H1 (cell line): ENCODE results near the gene SV2C. TPM values are rescaled to one million over a fixed set of nuclear protein-coding genes. Genes with fewer than 3 reads are reported as not detected.

Experiments
- CTCF ChIA-PET: fragments of 300-600 bp; sonication (Branson Sonifier 250); formaldehyde crosslinking; loops from one replicate; lab custom pipeline; 2021; ENCODE audit not compliant: partially characterized antibody; lab: Charles Lee
- POLR2A ChIA-PET: fragments of 300-600 bp; sonication (Branson Sonifier 250); formaldehyde crosslinking; loops from one replicate; lab custom pipeline; 2021; ENCODE audit warnings: inconsistent platforms; ENCODE audit not compliant: partially characterized antibody; lab: Charles Lee
- DNase-seq, 2 experiments: peaks; one replicate each; pipeline versions ENCODE4 v3.0.0 to v3.0.0-alpha.2; 2010 to 2022; ENCODE audit warnings: low spot score in 2 of 2, low read depth in 1 of 2, mixed read lengths in 1 of 2
- FAIRE-seq: peaks from 2 replicates; lab custom pipeline; 2011; peaks lifted over from hg19 to GRCh38; lab: Jason Lieb, UNC
- H2AFZ ChIP-seq: 2 replicates; pipeline ENCODE4 v1.8.1; 2012; ENCODE audit warnings: low read length, inconsistent platforms
- H2AK5ac ChIP-seq: 2 replicates; pipeline ENCODE4 v1.6.1; 2013; ENCODE audit warnings: low read depth, low read length
- H2BK120ac ChIP-seq: replicated peaks from 2 replicates; pipeline ENCODE3; 2013; ENCODE audit warnings: low read depth, low read length, inconsistent platforms
- H2BK12ac ChIP-seq: 2 replicates; pipeline ENCODE4 v1.6.1; 2013; ENCODE audit warnings: low read depth, low read length
- H2BK15ac ChIP-seq: 2 replicates; pipeline ENCODE4 v1.6.1; 2013; ENCODE audit warnings: low read length
- H2BK20ac ChIP-seq: 2 replicates; pipeline ENCODE4 v1.6.1; 2013; ENCODE audit warnings: low read length
- H2BK5ac ChIP-seq: 2 replicates; pipeline ENCODE4 v1.6.1; 2013; ENCODE audit warnings: low read depth, low read length
- H3K14ac ChIP-seq: 2 replicates; pipeline ENCODE4 v1.6.1; 2013; ENCODE audit warnings: inconsistent platforms; ENCODE audit not compliant: insufficient read length
- H3K18ac ChIP-seq: 2 replicates; pipeline ENCODE4 v1.6.1; 2013; ENCODE audit warnings: low read length; ENCODE audit errors: extremely low read depth
- H3K23ac ChIP-seq: 2 replicates; pipeline ENCODE4 v1.6.1; 2013; ENCODE audit warnings: inconsistent platforms; ENCODE audit not compliant: insufficient read length
- H3K23me2 ChIP-seq: 2 replicates; pipeline ENCODE4 v1.6.1; 2013; ENCODE audit warnings: low read depth, low read length
- H3K27ac ChIP-seq: 2 replicates; pipeline ENCODE4 v1.6.1; 2011; ENCODE audit warnings: low read depth, low read length, inconsistent platforms
- H3K27me3 ChIP-seq, 4 experiments: replicated peaks in 1 of 4; 1 replicate in 1 of 4; 2 replicates in 3 of 4; pipeline versions ENCODE4 v1.6.1 to v1.8.1; 2011 to 2013; ENCODE audit warnings: low read length in 3 of 4, mild to moderate bottlenecking in 3 of 4, inconsistent platforms in 2 of 4, mixed read lengths in 2 of 4, moderate library complexity in 1 of 4; ENCODE audit not compliant: control insufficient read depth in 3 of 4, insufficient read depth in 3 of 4; ENCODE audit errors: extremely low read depth in 1 of 4
- H3K36me3 ChIP-seq, 4 experiments: 2 replicates each; pipeline versions ENCODE4 v1.6.1 to v1.8.1; 2011 to 2013; ENCODE audit warnings: mild to moderate bottlenecking in 4 of 4, low read length in 3 of 4, moderate library complexity in 2 of 4, control low read depth in 1 of 4, inconsistent platforms in 1 of 4; ENCODE audit not compliant: insufficient read depth in 4 of 4, control insufficient read depth in 2 of 4
- H3K4ac ChIP-seq: replicated peaks from 2 replicates; pipeline ENCODE3; 2013; ENCODE audit warnings: low read length, low read depth, mixed read lengths, inconsistent platforms; ENCODE audit not compliant: insufficient read length
- H3K4me1 ChIP-seq, 4 experiments: replicated peaks in 1 of 4; 1 replicate in 1 of 4; 2 replicates in 3 of 4; pipeline versions ENCODE4 v1.6.1 to v1.8.1; 2011 to 2013; ENCODE audit warnings: low read length in 3 of 4, inconsistent platforms in 2 of 4, mixed read lengths in 1 of 4; ENCODE audit not compliant: insufficient read depth in 4 of 4, control insufficient read depth in 3 of 4
- H3K4me2 ChIP-seq, 2 experiments: 2 replicates each; pipeline versions ENCODE4 v1.6.1 to v1.8.1; 2011 to 2013; ENCODE audit warnings: low read depth in 2 of 2, low read length in 2 of 2, control low read depth in 1 of 2, inconsistent platforms in 1 of 2, mild to moderate bottlenecking in 1 of 2; ENCODE audit not compliant: insufficient read depth in 1 of 2
- H3K4me3 ChIP-seq, 4 experiments: fragments of 200-600, 300-600 bp in 1 of 4; sonication (generic), shearing (Covaris generic), sonication (Bioruptor Twin) in 1 of 4; 2 replicates each; pipeline versions ENCODE4 v1.5.1 to v1.8.1; 2011 to 2016; ENCODE audit warnings: low read length in 4 of 4, low read depth in 3 of 4, control low read depth in 2 of 4, inconsistent platforms in 2 of 4, mild to moderate bottlenecking in 2 of 4, mixed read lengths in 1 of 4, moderate library complexity in 1 of 4; ENCODE audit not compliant: insufficient read depth in 2 of 4; ENCODE audit errors: extremely low read depth in 1 of 4
- H3K56ac ChIP-seq: replicated peaks from 2 replicates; pipeline ENCODE3; 2013; ENCODE audit warnings: low read depth, mild to moderate bottlenecking, mixed read lengths, low read length, inconsistent platforms; ENCODE audit not compliant: insufficient read length
- H3K79me1 ChIP-seq: 2 replicates; pipeline ENCODE4 v1.6.1; 2013; ENCODE audit warnings: low read depth, low read length, control low read depth
- H3K79me2 ChIP-seq, 2 experiments: 2 replicates each; pipeline versions ENCODE4 v1.6.1 to v1.8.1; 2012 to 2013; ENCODE audit warnings: low read length in 2 of 2, mild to moderate bottlenecking in 2 of 2, inconsistent platforms in 1 of 2; ENCODE audit not compliant: insufficient read depth in 2 of 2, control insufficient read depth in 1 of 2
- H3K9ac ChIP-seq, 4 experiments: replicated peaks in 1 of 4; 1 replicate in 1 of 4; 2 replicates in 3 of 4; pipeline versions ENCODE4 v1.6.1 to v1.8.1; 2011 to 2013; ENCODE audit warnings: low read depth in 3 of 4, low read length in 3 of 4, control low read depth in 2 of 4, mild to moderate bottlenecking in 2 of 4, moderate library complexity in 2 of 4, inconsistent platforms in 1 of 4; ENCODE audit errors: extremely low read depth in 1 of 4
- H3K9me3 ChIP-seq, 2 experiments: 2 replicates each; pipeline versions ENCODE4 v1.6.1 to v1.8.1; 2012 to 2013; ENCODE audit warnings: mild to moderate bottlenecking in 2 of 2, moderate library complexity in 2 of 2, control low read depth in 1 of 2, inconsistent platforms in 1 of 2, low read depth in 1 of 2, low read length in 1 of 2, mixed read lengths in 1 of 2; ENCODE audit not compliant: insufficient read depth in 2 of 2
- H4K20me1 ChIP-seq, 2 experiments: replicated peaks in 1 of 2; 2 replicates each; pipeline versions ENCODE3 to v1.8.1; 2011 to 2013; ENCODE audit warnings: inconsistent platforms in 2 of 2, low read length in 2 of 2, mild to moderate bottlenecking in 1 of 2; ENCODE audit not compliant: insufficient read depth in 2 of 2, control insufficient read depth in 1 of 2
- H4K5ac ChIP-seq: 2 replicates; pipeline ENCODE4 v1.6.1; 2013; ENCODE audit warnings: low read length, low read depth, mixed read lengths, inconsistent platforms; ENCODE audit not compliant: insufficient read length
- H4K8ac ChIP-seq: 2 replicates; pipeline ENCODE4 v1.8.0; 2013; ENCODE audit warnings: mild to moderate bottlenecking, moderate library complexity, low read length, inconsistent platforms; ENCODE audit not compliant: insufficient read depth; ENCODE audit errors: extremely low read depth
- H4K91ac ChIP-seq: replicated peaks from 2 replicates; pipeline ENCODE3; 2013; ENCODE audit warnings: low read length, mixed read lengths, inconsistent platforms; ENCODE audit not compliant: insufficient read length
- JUN ChIP-seq: IDR thresholded peaks from 2 replicates; pipeline ENCODE4 v1.6.1; 2011; ENCODE audit warnings: low read depth, mild to moderate bottlenecking, improper control_type of control experiment, low read length
- KDM1A ChIP-seq: fragments of 200-600, 300-600 bp; sonication (generic); IDR thresholded peaks from 2 replicates; pipeline ENCODE4 v1.7.1; 2016; ENCODE audit warnings: mild to moderate bottlenecking, low read length, borderline replicate concordance
- NANOG ChIP-seq: IDR thresholded peaks from 2 replicates; pipeline ENCODE4 v1.6.1; 2011; ENCODE audit warnings: low read length, low read depth, mild to moderate bottlenecking, inconsistent platforms; ENCODE audit not compliant: insufficient read depth, poor library complexity, severe bottlenecking
- POLR2A ChIP-seq, 2 experiments: IDR thresholded peaks; 1 replicate in 1 of 2; 2 replicates in 1 of 2; pipeline ENCODE4 v1.6.1; 2011; ENCODE audit warnings: low read depth in 2 of 2, low read length in 2 of 2, mild to moderate bottlenecking in 2 of 2; ENCODE audit errors: control extremely low read depth in 1 of 2
- SAP30 ChIP-seq: fragments of 300-600 bp; sonication (generic); IDR thresholded peaks from 2 replicates; pipeline ENCODE4 v1.7.1; 2012; ENCODE audit warnings: low read length, moderate library complexity, mild to moderate bottlenecking, inconsistent platforms; ENCODE audit not compliant: insufficient read depth, insufficient replicate concordance
- SRF ChIP-seq: IDR thresholded peaks from 2 replicates; pipeline ENCODE4 v1.6.1; 2011; ENCODE audit warnings: mild to moderate bottlenecking, low read depth, low read length, moderate library complexity
- SUZ12 ChIP-seq: fragments of 200-600 bp; sonication (generic); IDR thresholded peaks from 2 replicates; pipeline ENCODE4 v1.6.1; 2012; ENCODE audit warnings: mild to moderate bottlenecking, inconsistent platforms, low read length, moderate library complexity, mixed read lengths
- WGBS, 2 experiments: shearing (Covaris generic) in 1 of 2; methylation state at CpG; one replicate each; pipeline versions ENCODE4 v1.1.6 to v1.1.7; 2013 to 2015; ENCODE audit warnings: low lambda C conversion rate in 2 of 2, mixed read lengths in 2 of 2, inconsistent platforms in 1 of 2, low coverage in 1 of 2, missing lambda C conversion rate in 1 of 2; ENCODE audit not compliant: insufficient replicate concordance in 2 of 2, insufficient coverage in 1 of 2, insufficient read length in 1 of 2; ENCODE audit errors: extremely low coverage in 1 of 2, missing lambda C conversion rate in 1 of 2; 5-methylcytosine and 5-hydroxymethylcytosine counted together
- polyA plus RNA-seq, 7 experiments: library from polyadenylated mRNA; depleted of rRNA in 3 of 7; stranded (reverse) in 5 of 7; unstranded in 2 of 7; fragments of >200 nt in 5 of 7; fragments of 200-250 nt in 2 of 7; gene quantifications; 1 replicate in 5 of 7; 2 replicates in 1 of 7; 4 replicates in 1 of 7; pipeline versions ENCODE4 v1.2.1 to v1.2.3, GENCODE V29; 2011 to 2013; ENCODE audit warnings: missing spikeins in 2 of 7, mixed read lengths in 2 of 7
- total RNA-seq: library from RNA; stranded (reverse); fragmentation: NEBNext Ultra II Directional; extraction: Animal tissue kit (Norgen Biotek cat#: 25700); gene quantifications from 2 replicates; pipeline ENCODE4 v1.2.1, GENCODE V29; 2021

Gene SV2C
- total and polyA plus RNA-seq, 2 of the 8 experiments (the other 6 are each of a cell fraction or from before 2014, with no cell fraction given): 0.08 to 0.24 TPM

GRCh38 chr5:76222318-76222717, 139.1 kb downstream of the SV2C start:
- DNase-seq: no peak
- Histone ChIP-seq H4K5ac (no peak overlapping the region), H2BK5ac (no peak overlapping the region), H3K27me3 (no peaks in the 10 kb centered on the region), H3K9ac (no peak overlapping the region), H3K27ac (no peak overlapping the region), H4K8ac (no peak overlapping the region), H3K36me3 (no peaks in the 10 kb centered on the region), H3K23me2 (no peaks in the 10 kb centered on the region), H3K18ac (no peak overlapping the region), H2BK12ac (no peak overlapping the region), H2BK120ac (no peak overlapping the region), H3K79me2 (no peaks in the 10 kb centered on the region), H2AFZ (no peak overlapping the region), H3K56ac (no peak overlapping the region), H3K4me2 (no peak overlapping the region), H4K91ac (no peak overlapping the region), H3K4me1 (no peaks in the 10 kb centered on the region), H2BK15ac (no peak overlapping the region), H3K4ac (no peak overlapping the region), H3K23ac (no peak overlapping the region), H3K14ac (no peak overlapping the region), H2AK5ac (no peak overlapping the region), H2BK20ac (no peak overlapping the region), H3K4me3 (no peak overlapping the region), H3K79me1 (no peaks in the 10 kb centered on the region), H3K9me3 (no peaks in the 10 kb centered on the region), H4K20me1 (no peaks in the 10 kb centered on the region)
- ChIA-PET CTCF (no interaction called here), POLR2A (no interaction called here)
- WGBS, 2 experiments: 93% methylated on average over 3 of the region's 3 CpGs; no CpG with 5 or more reads in 1 of the 2 experiments
- FAIRE-seq: no peak
- no peak for TF ChIP-seq NANOG
- TF ChIP-seq SRF: no peak
- TF ChIP-seq KDM1A: no peak
- no peak for TF ChIP-seq POLR2A (IDR thresholded peaks at IDR 0.05; ENCODE audit: control extremely low read depth in 1 of 2, low read depth in 2 of 2, low read length in 2 of 2)
- no peak for TF ChIP-seq JUN
- no peak for TF ChIP-seq SUZ12
- TF ChIP-seq SAP30: no peak
